ENCODE results near the gene ARL8B. TPM values are rescaled to one million over a fixed set of nuclear protein-coding genes. Genes with fewer than 3 reads are reported as not detected.

ARL8B gene
- total and polyA plus RNA-seq, 2 donors (not counting 1 experiment from before 2014, with no cell fraction given): 74.8 to 98.4 TPM

GRCh38 chr3:5184499-5184898 lies 62.4 kb downstream of the ARL8B start:
- no peak overlapping the region for H3K9ac ChIP-seq (ENCODE audit: insufficient read depth, low read length)
- peaks cover 15% of the 10 kb centered on the region for H3K79me2 ChIP-seq (ENCODE audit: control insufficient read depth, insufficient read depth, low read length)
- H3K4me3 ChIP-seq (replicated peaks in 1 of 4; ENCODE audit: control extremely low read depth in 1 of 4, insufficient read depth in 1 of 4, low read depth in 3 of 4, low read length in 4 of 4): no peak overlapping the region
- TF ChIP-seq CTCF (conservative IDR thresholded peaks at IDR 0.05 in 1 of 2, IDR thresholded peaks at IDR 0.05 in 1 of 2; ENCODE audit: low read depth in 1 of 2, low read length in 2 of 2) (no peak), EZH2 (IDR thresholded peaks at IDR 0.05; ENCODE audit: low read length, missing control alignments) (no peak)
- H3K27me3 ChIP-seq (ENCODE audit: control insufficient read depth, insufficient read depth, low read length): no peaks in the 10 kb centered on the region
- no peak overlapping the region for H3K4me2 ChIP-seq (ENCODE audit: extremely low read depth, insufficient read depth, low read length)
- no peaks in the 10 kb centered on the region for H3K9me3 ChIP-seq (ENCODE audit: control insufficient read depth, insufficient read depth, low read depth, low read length)
- H3K36me3 ChIP-seq (ENCODE audit: control insufficient read depth, insufficient read depth, low read length): no peaks in the 10 kb centered on the region
- no peak overlapping the region for H3K27ac ChIP-seq (ENCODE audit: insufficient read depth, low read length)
- DNase-seq (ENCODE audit: low read depth in 2 of 2): no peak
- H4K20me1 ChIP-seq (ENCODE audit: control insufficient read depth, extremely low read depth, insufficient read depth, low read length): no peaks in the 10 kb centered on the region
- H3K4me1 ChIP-seq (ENCODE audit: control insufficient read depth, extremely low read depth, insufficient read depth, low read length): peaks cover 4% of the 10 kb centered on the region
- no peak overlapping the region for H2AFZ ChIP-seq (ENCODE audit: low read length)

- Histone ChIP-seq H3K79me2 (ENCODE audit: control insufficient read depth, insufficient read depth, low read length) (peaks cover 22% of the 10 kb centered on the region), H3K36me3 (ENCODE audit: control insufficient read depth, insufficient read depth, low read length) (no peaks in the 10 kb centered on the region), H4K20me1 (ENCODE audit: control insufficient read depth, extremely low read depth, insufficient read depth, low read length) (no peaks in the 10 kb centered on the region), H3K4me2 (ENCODE audit: extremely low read depth, insufficient read depth, low read length) (no peak overlapping the region), H3K9ac (ENCODE audit: insufficient read depth, low read length) (no peak overlapping the region), H3K27ac (ENCODE audit: insufficient read depth, low read length) (no peak overlapping the region), H2AFZ (ENCODE audit: low read length) (no peak overlapping the region), H3K9me3 (ENCODE audit: control insufficient read depth, insufficient read depth, low read depth, low read length) (no peaks in the 10 kb centered on the region), H3K27me3 (ENCODE audit: control insufficient read depth, insufficient read depth, low read length) (no peaks in the 10 kb centered on the region), H3K4me1 (ENCODE audit: control insufficient read depth, extremely low read depth, insufficient read depth, low read length) (peaks cover 4% of the 10 kb centered on the region), H3K4me3 (replicated peaks in 1 of 4; ENCODE audit: control extremely low read depth in 1 of 4, insufficient read depth in 1 of 4, low read depth in 3 of 4, low read length in 4 of 4) (no peak overlapping the region)
- no peak for DNase-seq (ENCODE audit: low read depth in 2 of 2)
- TF ChIP-seq CTCF (conservative IDR thresholded peaks at IDR 0.05 in 1 of 2, IDR thresholded peaks at IDR 0.05 in 1 of 2; ENCODE audit: low read depth in 1 of 2, low read length in 2 of 2) (no peak), EZH2 (IDR thresholded peaks at IDR 0.05; ENCODE audit: low read length, missing control alignments) (no peak)
Observed at GRCh38 chr3:5185093-5185673, 63.1 kb downstream of the ARL8B start.

- Histone ChIP-seq H3K36me3 (ENCODE audit: control insufficient read depth, insufficient read depth, low read length) (no peaks in the 10 kb centered on the region), H3K4me3 (replicated peaks in 1 of 4; ENCODE audit: control extremely low read depth in 1 of 4, insufficient read depth in 1 of 4, low read depth in 3 of 4, low read length in 4 of 4) (peak overlapping the region in 2 of 4 experiments; percentile 67 to 86), H3K9ac (ENCODE audit: insufficient read depth, low read length) (no peak overlapping the region), H3K9me3 (ENCODE audit: control insufficient read depth, insufficient read depth, low read depth, low read length) (no peaks in the 10 kb centered on the region), H3K27me3 (ENCODE audit: control insufficient read depth, insufficient read depth, low read length) (no peaks in the 10 kb centered on the region), H2AFZ (ENCODE audit: low read length) (no peak overlapping the region), H3K27ac (ENCODE audit: insufficient read depth, low read length) (no peak overlapping the region), H4K20me1 (ENCODE audit: control insufficient read depth, extremely low read depth, insufficient read depth, low read length) (no peaks in the 10 kb centered on the region), H3K4me2 (ENCODE audit: extremely low read depth, insufficient read depth, low read length) (peak overlapping the region; percentile 47), H3K79me2 (ENCODE audit: control insufficient read depth, insufficient read depth, low read length) (peaks cover 31% of the 10 kb centered on the region), H3K4me1 (ENCODE audit: control insufficient read depth, extremely low read depth, insufficient read depth, low read length) (peaks cover 4% of the 10 kb centered on the region)
- DNase-seq (ENCODE audit: low read depth in 2 of 2): no peak
- TF ChIP-seq EZH2 (IDR thresholded peaks at IDR 0.05; ENCODE audit: low read length, missing control alignments): no peak
- TF ChIP-seq CTCF (conservative IDR thresholded peaks at IDR 0.05 in 1 of 2, IDR thresholded peaks at IDR 0.05 in 1 of 2; ENCODE audit: low read depth in 1 of 2, low read length in 2 of 2): no peak
Observed at GRCh38 chr3:5186089-5186857, 64.2 kb downstream of the ARL8B start.

Measured in fibroblast of lung (primary cell).